22Rv1 (cell line): ENCODE data around the gene SMCR8.

Experiments used
- CTCF ChIP-seq: fragments of 450-650 bp; IDR thresholded peaks from 2 replicates; pipeline ENCODE4 v1.5.1; 2017; ENCODE audit warnings: mild to moderate bottlenecking
- ZFX ChIP-seq: fragments of 450-650 bp; IDR thresholded peaks from 2 replicates; pipeline ENCODE4 v1.6.1; 2017; ENCODE audit warnings: antibody characterized with exemption, borderline replicate concordance

GRCh38 chr17:18318771-18319450 lies 3.8 kb downstream of the SMCR8 start:
- TF ChIP-seq CTCF: no peak
- no peak for TF ChIP-seq ZFX
